KMS-11 (cell line): Measurements from ENCODE around the gene CACNA1A.

Source experiments
- H2AFZ ChIP-seq: fragments of 200-600 bp; sonication (generic); 2 replicates; pipeline ENCODE4 v1.6.1; 2016; ENCODE audit warnings: antibody characterized with exemption, mixed run types, low read depth
- H3K27ac ChIP-seq: fragments of 200-600 bp; sonication (generic); 2 replicates; pipeline ENCODE4 v1.6.1; 2016; ENCODE audit warnings: mild to moderate bottlenecking, mixed run types
- H3K27me3 ChIP-seq: fragments of 200-600 bp; sonication (generic); 2 replicates; pipeline ENCODE4 v1.6.1; 2017; ENCODE audit warnings: mild to moderate bottlenecking, low read depth, mixed run types, moderate library complexity; ENCODE audit not compliant: insufficient read depth
- H3K36me3 ChIP-seq: fragments of 200-600 bp; sonication (generic); 2 replicates; pipeline ENCODE4 v1.6.1; 2017; ENCODE audit warnings: mild to moderate bottlenecking, mixed run types; ENCODE audit not compliant: insufficient read depth
- H3K4me1 ChIP-seq: fragments of 200-600 bp; sonication (generic); 2 replicates; pipeline ENCODE4 v1.6.1; 2016; ENCODE audit warnings: mild to moderate bottlenecking, low read depth, mixed run types; ENCODE audit not compliant: poor library complexity, severe bottlenecking
- H3K4me2 ChIP-seq: fragments of 200-600 bp; sonication (generic); 2 replicates; pipeline ENCODE4 v1.7.0; 2016; ENCODE audit warnings: mild to moderate bottlenecking, mixed run types
- H3K4me3 ChIP-seq: fragments of 200-600 bp; sonication (generic); IDR thresholded peaks from 2 replicates; pipeline ENCODE4 v1.6.1; 2017; ENCODE audit warnings: low read depth, low read length, mixed read lengths; ENCODE audit not compliant: insufficient read depth
- H3K79me2 ChIP-seq: fragments of 200-600 bp; sonication (generic); 2 replicates; pipeline ENCODE4 v1.6.1; 2016; ENCODE audit warnings: low read depth, mixed run types; ENCODE audit not compliant: insufficient read depth
- H3K9ac ChIP-seq: fragments of 200-600 bp; sonication (generic); 2 replicates; pipeline ENCODE4 v1.6.1; 2016; ENCODE audit warnings: mild to moderate bottlenecking, mixed run types
- H4K20me1 ChIP-seq: fragments of 200-600 bp; sonication (generic); 2 replicates; pipeline ENCODE4 v1.6.1; 2016; ENCODE audit warnings: mild to moderate bottlenecking, mixed run types; ENCODE audit not compliant: insufficient read depth
- CTCF ChIP-seq: fragments of 200-600 bp; sonication (generic); conservative IDR thresholded peaks from 2 replicates; pipeline ENCODE4 v1.6.1; 2017; ENCODE audit warnings: low read depth, mild to moderate bottlenecking, antibody characterized with exemption, low read length, moderate library complexity, mixed read lengths

CACNA1A gene

DNA sequence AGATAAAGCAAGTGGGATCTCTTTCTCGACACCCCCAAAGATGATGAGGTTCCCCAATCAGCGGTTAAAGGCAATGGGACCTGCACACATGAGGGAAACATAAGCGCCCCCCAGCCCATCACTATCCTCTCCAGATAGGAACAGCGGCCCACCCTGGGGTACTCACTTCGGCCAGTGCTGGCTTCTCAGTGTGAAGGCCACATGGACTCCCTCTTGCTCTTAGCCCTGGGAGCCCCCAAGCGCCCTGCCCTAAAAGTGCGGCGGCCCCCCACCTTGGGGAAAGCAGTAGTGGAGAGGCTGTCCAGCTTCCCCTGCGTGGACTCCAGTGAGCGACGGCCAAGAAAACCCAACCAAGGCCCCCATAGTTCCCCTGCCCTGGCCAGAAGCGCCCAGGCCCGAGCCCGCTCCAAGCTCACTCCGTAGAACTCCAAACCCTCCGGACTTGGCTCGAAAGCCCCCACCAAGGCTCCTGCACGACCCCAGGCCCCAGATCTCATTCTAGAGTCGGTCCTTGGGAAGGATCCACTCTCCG lies 1.0 kb downstream of the CACNA1A start:
- H2AFZ ChIP-seq: no peak overlapping the region
- H3K4me1 ChIP-seq: no peaks in the 10 kb centered on the region
- H3K36me3 ChIP-seq: no peaks in the 10 kb centered on the region
- no peak overlapping the region for H3K9ac ChIP-seq
- peaks cover 22% of the 10 kb centered on the region; the same call in 1 of the 2 replicates for H3K27me3 ChIP-seq
- TF ChIP-seq CTCF: no peak
- H3K79me2 ChIP-seq: no peaks in the 10 kb centered on the region
- no peak overlapping the region for H3K4me3 ChIP-seq
- H3K27ac ChIP-seq: no peak overlapping the region
- H4K20me1 ChIP-seq: no peaks in the 10 kb centered on the region
- H3K4me2 ChIP-seq: no peak overlapping the region

GRCh38 chr19:13503570-13504235 lies 2.6 kb downstream of the CACNA1A start:
- no peak overlapping the region for H3K4me3 ChIP-seq

GRCh38 chr19:13502231-13502630 lies 4.0 kb downstream of the CACNA1A start:
- no peak overlapping the region for H3K4me2 ChIP-seq
- peaks cover 25% of the 10 kb centered on the region; the same call in 1 of the 2 replicates for H3K27me3 ChIP-seq
- no peak overlapping the region for H3K27ac ChIP-seq
- H3K9ac ChIP-seq: no peak overlapping the region
- H3K4me1 ChIP-seq: no peaks in the 10 kb centered on the region
- no peaks in the 10 kb centered on the region for H3K36me3 ChIP-seq
- no peak overlapping the region for H2AFZ ChIP-seq
- H3K79me2 ChIP-seq: no peaks in the 10 kb centered on the region
- no peak for TF ChIP-seq CTCF
- H3K4me3 ChIP-seq: no peak overlapping the region
- H4K20me1 ChIP-seq: no peaks in the 10 kb centered on the region

More at GRCh38 chr19:13503570-13504235, 2.6 kb downstream of the CACNA1A start:
- no peak overlapping the region for H3K27ac ChIP-seq
- no peak overlapping the region for H3K9ac ChIP-seq
- H3K79me2 ChIP-seq: no peaks in the 10 kb centered on the region
- H3K36me3 ChIP-seq: no peaks in the 10 kb centered on the region
- no peaks in the 10 kb centered on the region for H3K4me1 ChIP-seq
- TF ChIP-seq CTCF: no peak
- no peaks in the 10 kb centered on the region for H4K20me1 ChIP-seq
- H3K4me2 ChIP-seq: no peak overlapping the region
- peaks cover 26% of the 10 kb centered on the region; the same call in 1 of the 2 replicates for H3K27me3 ChIP-seq
- no peak overlapping the region for H2AFZ ChIP-seq

DNA sequence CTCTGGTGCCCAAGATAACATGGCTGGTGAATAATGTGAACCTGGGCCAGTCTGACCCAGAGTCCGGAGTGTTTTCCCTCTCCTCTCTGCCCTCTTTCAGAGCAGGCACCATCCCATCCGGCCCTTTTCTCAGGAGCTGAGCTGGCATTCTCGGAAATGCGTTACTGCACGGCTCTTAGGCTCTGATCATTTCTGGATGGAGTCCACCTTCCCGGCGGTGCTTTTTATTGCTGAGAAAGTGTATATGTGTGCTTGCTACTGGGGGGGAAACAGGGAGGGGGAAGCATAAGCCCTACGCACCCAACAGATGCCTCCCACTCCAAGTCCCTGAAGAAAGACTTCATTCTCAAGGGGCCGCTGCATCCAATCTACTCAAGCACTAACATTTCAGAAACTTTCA lies 6.6 kb downstream of the CACNA1A start:
- no peak overlapping the region for H3K9ac ChIP-seq
- H2AFZ ChIP-seq: no peak overlapping the region
- H4K20me1 ChIP-seq: no peaks in the 10 kb centered on the region
- no peaks in the 10 kb centered on the region for H3K36me3 ChIP-seq
- no peak for TF ChIP-seq CTCF
- H3K27me3 ChIP-seq: peaks cover 22% of the 10 kb centered on the region; the same call in 1 of the 2 replicates
- H3K4me1 ChIP-seq: no peaks in the 10 kb centered on the region
- no peak overlapping the region for H3K4me2 ChIP-seq
- H3K27ac ChIP-seq: no peak overlapping the region
- H3K79me2 ChIP-seq: no peaks in the 10 kb centered on the region
- no peak overlapping the region for H3K4me3 ChIP-seq
